H1 (cell line): Measurements from ENCODE around the gene CD44.

Source experiments
- ATF2 ChIP-seq: IDR thresholded peaks from 2 replicates; pipeline ENCODE4 v1.6.1; 2012; ENCODE audit warnings: low read length, inconsistent platforms
- NRF1 ChIP-seq: IDR thresholded peaks from 2 replicates; pipeline ENCODE4 v1.6.1; 2011; ENCODE audit warnings: mild to moderate bottlenecking, low read depth, low read length, improper control_type of control experiment
- POLR2A ChIP-seq, 2 experiments: IDR thresholded peaks; 1 replicate in 1 of 2; 2 replicates in 1 of 2; pipeline ENCODE4 v1.6.1; 2011; ENCODE audit warnings: low read depth in 2 of 2, low read length in 2 of 2, mild to moderate bottlenecking in 2 of 2; ENCODE audit errors: control extremely low read depth in 1 of 2
- POLR2AphosphoS5 ChIP-seq: IDR thresholded peaks from 2 replicates; pipeline ENCODE4 v1.6.1; 2011; ENCODE audit warnings: low read depth, low read length
- RFX5 ChIP-seq: IDR thresholded peaks from 2 replicates; pipeline ENCODE4 v1.6.1; 2011; ENCODE audit warnings: low read depth, low read length, improper control_type of control experiment, borderline replicate concordance
- SIN3A ChIP-seq, 2 experiments: IDR thresholded peaks in 1 of 2; conservative IDR thresholded peaks in 1 of 2; 2 replicates each; pipeline ENCODE4 v1.6.1; 2011 to 2012; ENCODE audit warnings: low read length in 2 of 2, improper control_type of control experiment in 1 of 2, low read depth in 1 of 2, mild to moderate bottlenecking in 1 of 2
- YY1 ChIP-seq: IDR thresholded peaks from 2 replicates; pipeline ENCODE4 v1.6.1; 2011; ENCODE audit warnings: low read depth, mild to moderate bottlenecking, low read length
- ZNF274 ChIP-seq: IDR thresholded peaks from 2 replicates; pipeline ENCODE4 v1.7.0; 2012; ENCODE audit warnings: low read length, borderline replicate concordance; ENCODE audit errors: extremely low read depth
- TF ChIP-seq, protein P1 (sequence below), 3 experiments: IDR thresholded peaks; 1 replicate in 2 of 3; 2 replicates in 1 of 3; pipeline versions ENCODE4 v1.5.1 to v1.6.1; 2011; ENCODE audit warnings: low read length in 3 of 3, mild to moderate bottlenecking in 3 of 3, inconsistent platforms in 2 of 3, low read depth in 1 of 3, moderate library complexity in 1 of 3; ENCODE audit not compliant: insufficient read depth in 1 of 3; ENCODE audit errors: control extremely low read depth in 1 of 3
- TF ChIP-seq, protein P2 (sequence below): IDR thresholded peaks from 2 replicates; pipeline ENCODE4 v1.6.1; 2011; ENCODE audit warnings: low read depth, mild to moderate bottlenecking, low read length; ENCODE audit not compliant: insufficient read depth
- TF ChIP-seq, protein P3 (sequence below): IDR thresholded peaks from 2 replicates; pipeline ENCODE4 v1.6.1; 2012; ENCODE audit warnings: inconsistent platforms

GRCh38 chr11:35214792-35215193 is 75.8 kb downstream of the CD44 start:
- TF ChIP-seq ATF2 (no peak), YY1 (no peak), ZNF274 (no peak), NRF1 (no peak), POLR2AphosphoS5 (no peak), RFX5 (no peak), SIN3A (conservative IDR thresholded peaks at IDR 0.05 in 1 of 2, IDR thresholded peaks at IDR 0.05 in 1 of 2; ENCODE audit: low read depth in 1 of 2, low read length in 2 of 2) (no peak), POLR2A (IDR thresholded peaks at IDR 0.05; ENCODE audit: control extremely low read depth in 1 of 2, low read depth in 2 of 2, low read length in 2 of 2) (no peak)
- TF ChIP-seq, protein P1, sequence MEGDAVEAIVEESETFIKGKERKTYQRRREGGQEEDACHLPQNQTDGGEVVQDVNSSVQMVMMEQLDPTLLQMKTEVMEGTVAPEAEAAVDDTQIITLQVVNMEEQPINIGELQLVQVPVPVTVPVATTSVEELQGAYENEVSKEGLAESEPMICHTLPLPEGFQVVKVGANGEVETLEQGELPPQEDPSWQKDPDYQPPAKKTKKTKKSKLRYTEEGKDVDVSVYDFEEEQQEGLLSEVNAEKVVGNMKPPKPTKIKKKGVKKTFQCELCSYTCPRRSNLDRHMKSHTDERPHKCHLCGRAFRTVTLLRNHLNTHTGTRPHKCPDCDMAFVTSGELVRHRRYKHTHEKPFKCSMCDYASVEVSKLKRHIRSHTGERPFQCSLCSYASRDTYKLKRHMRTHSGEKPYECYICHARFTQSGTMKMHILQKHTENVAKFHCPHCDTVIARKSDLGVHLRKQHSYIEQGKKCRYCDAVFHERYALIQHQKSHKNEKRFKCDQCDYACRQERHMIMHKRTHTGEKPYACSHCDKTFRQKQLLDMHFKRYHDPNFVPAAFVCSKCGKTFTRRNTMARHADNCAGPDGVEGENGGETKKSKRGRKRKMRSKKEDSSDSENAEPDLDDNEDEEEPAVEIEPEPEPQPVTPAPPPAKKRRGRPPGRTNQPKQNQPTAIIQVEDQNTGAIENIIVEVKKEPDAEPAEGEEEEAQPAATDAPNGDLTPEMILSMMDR (IDR thresholded peaks at IDR 0.05; ENCODE audit: control extremely low read depth in 1 of 3, insufficient read depth in 1 of 3, low read depth in 1 of 3, low read length in 3 of 3): no peak
- TF ChIP-seq, protein P2, sequence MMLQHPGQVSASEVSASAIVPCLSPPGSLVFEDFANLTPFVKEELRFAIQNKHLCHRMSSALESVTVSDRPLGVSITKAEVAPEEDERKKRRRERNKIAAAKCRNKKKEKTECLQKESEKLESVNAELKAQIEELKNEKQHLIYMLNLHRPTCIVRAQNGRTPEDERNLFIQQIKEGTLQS: no peak
- TF ChIP-seq, protein P3, sequence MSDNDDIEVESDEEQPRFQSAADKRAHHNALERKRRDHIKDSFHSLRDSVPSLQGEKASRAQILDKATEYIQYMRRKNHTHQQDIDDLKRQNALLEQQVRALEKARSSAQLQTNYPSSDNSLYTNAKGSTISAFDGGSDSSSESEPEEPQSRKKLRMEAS: no peak
